HuH-7.5 (cell line): ENCODE data around the gene PGA4.
"Not testable (repeated sequence)": the region's sequence is repeated elsewhere in the genome, so short reads cannot be mapped to it uniquely, and the experiment has no call there.

ENCODE experiments used
- DNase-seq: peaks from one replicate; pipeline ENCODE4 v3.0.0; 2011; ENCODE audit warnings: low spot score

Gene PGA4

DNA sequence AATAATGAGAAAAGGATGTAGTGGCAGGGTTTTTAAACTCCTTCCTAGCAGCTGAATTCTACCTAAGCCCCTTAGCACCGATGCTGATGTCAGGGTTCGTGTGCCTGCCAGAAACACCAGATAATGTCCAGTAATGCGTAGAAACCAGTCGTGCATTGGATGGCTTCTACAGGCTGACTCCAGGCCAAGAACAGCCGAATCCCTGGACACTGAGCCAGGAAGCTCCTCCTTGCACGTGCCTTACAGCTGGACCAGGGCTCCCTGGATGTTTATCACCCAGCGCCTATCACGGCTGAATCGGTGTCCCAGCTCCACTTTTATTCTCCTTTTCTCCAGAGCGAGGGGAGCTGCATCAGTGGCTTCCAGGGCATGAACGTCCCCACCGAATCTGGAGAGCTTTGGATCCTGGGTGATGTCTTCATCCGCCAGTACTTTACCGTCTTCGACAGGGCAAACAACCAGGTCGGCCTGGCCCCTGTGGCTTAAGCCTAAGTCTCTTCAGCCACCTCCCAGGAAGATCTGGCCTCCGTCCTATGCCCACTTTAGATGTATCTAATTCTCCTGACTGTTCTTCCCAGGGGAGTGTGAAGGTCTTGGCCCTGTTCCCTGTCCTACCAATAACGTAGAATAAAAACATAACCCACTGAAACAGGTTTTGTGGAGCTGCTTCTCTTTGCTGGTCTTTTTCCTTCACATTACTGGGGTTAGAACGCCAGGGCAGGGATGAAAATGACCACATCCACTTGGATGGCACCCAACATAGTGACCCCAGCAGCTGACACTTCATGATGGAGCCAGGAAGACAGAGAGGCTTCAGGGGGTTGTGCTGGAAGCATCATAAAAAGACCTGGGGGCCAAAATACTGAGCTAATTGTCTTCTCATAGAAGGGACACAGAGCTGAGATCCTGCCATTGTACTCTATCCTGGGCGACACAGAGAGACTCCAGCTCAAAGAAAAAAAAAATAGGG lies 28.9 kb downstream of the PGA4 start:
- DNase-seq = not testable (repeated sequence)

DNA sequence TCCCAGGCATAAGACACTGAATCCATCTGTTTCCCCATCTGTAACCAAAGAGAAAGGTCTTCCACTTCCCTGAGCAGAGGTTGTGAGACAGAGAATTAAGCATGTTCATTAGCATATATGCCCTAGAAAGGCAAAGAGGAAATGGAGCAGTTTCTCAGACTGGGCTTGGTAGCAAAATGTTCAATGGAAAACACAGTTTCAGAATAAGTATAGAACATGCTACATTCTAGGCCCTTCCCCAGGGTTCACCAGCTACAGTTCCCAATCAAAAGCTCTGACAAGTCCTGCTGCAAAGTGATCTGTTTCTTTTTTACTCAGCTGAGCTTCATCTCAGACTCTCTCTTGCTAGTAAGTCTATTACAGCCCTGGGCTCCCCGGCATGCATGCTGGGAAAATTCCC lies 30.2 kb downstream of the PGA4 start:
- not testable (repeated sequence) for DNase-seq

DNA sequence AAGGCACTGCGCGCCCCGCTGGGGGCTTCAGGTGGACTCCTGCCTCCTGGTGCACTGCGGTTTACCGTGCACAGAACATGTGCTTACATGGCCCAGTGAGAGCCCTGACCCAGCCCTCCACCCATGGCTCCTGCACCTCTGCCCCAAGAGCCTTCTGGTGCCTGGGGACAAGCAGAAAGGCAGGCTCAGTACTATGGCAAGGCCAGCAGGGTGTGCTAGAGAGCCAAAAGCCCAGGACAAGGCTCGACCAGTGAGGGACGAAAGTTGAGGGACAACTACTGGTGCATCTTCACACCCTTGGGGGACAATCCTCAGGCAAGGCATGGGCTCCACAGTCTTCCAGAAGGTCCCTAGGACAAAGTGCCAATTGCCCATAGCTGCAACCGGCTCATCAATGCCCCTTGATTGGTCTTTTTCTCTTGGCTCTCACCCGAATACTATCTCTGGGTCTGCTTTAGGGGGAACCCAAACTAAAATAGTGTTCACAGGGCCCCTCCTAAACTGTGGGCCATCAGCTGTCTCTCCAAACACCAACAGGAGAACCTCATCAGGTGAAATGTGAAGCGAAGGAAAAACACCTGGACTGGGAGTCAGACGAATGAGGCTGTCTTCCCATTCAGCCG lies 32.4 kb downstream of the PGA4 start:
- peak; percentile 93 for DNase-seq

DNA sequence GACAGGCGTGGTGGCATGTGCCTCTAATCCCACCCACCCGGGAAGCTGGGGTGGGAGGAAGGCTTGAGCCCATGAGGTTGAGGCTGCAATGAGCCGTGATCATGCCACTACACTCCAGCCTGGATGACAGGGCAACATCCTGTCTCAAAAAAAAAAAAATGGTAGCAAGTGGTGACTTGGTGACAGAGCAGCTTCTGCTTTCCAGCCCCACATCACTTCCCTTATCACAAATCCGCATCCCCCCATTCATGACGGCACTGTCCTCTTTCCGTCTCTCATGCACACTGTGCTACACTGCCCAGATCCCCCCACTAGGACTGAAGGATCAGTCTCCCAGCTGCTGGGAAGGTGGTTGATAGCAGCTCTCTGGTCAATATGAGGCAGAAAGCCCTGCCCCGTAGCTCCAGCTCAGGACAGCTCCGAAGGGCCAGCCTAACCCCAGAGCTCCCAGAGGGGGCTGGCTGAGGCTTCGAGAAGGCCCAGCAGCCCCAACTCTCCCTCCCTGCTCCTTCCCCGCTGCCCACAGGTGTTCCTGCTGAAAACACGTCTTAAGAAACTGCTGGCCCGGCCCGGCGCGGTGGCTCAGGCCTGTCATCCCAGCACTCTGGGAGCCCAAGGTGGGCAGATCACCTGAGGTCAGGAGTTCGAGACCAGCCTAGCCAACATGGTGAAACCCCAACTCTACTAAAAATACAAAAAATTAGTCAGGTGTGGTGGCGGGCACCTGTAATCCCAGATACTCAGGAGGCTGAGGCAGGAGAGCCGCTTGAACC lies 34.7 kb downstream of the PGA4 start:
- no peak for DNase-seq

DNA sequence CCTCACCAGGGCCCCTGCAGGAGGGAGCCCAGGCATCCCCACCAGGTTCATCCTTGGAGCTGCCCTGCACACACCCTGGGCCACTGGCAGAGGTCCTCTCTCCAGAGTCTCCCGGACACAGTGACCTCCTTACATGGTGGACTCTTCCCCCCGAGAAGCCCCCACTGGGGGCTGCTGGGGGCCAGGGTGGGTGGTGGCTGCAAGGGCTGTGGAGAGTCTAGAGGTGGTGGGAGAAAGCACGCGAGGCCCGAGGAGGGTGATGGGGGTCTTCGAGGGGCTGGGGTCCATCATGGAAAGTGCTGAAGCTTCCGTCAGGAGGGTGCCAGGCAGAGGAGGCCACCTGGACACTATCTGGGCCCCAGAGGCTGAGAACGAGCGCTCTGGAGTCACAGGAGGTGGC lies 36.4 kb downstream of the PGA4 start:
- DNase-seq = no peak

DNA sequence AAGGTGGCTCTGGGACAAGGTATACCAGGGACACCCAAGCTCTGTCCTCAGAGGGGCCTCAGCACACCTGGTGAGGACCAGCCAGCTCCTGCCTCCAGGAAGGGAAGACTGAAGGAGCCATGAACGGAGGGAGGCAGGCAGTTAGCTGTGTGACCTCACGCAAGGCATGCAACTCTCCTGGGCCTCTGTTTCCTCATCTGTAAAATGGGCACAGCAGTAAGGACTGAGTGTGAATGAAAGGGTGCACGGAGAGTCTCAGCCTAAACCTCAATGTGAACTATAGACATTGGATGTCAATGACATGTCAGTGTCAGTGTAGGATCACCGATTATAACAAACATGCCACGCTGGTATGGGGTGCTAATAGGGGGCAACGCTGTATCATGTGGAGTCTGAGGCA lies 37.2 kb downstream of the PGA4 start:
- no peak for DNase-seq

DNA sequence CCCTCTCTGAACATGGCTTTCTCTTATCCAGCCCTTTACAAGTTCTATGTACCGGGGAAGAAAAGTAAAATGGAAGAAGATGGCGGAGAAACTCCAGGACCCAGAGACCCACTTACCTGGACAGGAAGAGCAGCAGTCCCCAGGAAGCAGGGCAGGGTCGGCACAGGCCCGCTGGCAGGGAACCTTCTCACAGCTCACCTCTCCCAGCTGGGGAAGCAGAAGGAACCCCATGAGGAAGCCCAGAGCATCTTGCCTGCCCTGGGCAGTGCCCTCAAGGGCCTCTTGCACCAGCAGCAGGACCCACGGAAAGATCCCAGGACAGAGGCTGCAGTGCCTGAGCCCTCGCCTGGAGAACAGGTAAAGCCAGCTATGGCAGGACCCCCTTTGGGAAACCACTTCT lies 42.2 kb downstream of the PGA4 start:
- no peak for DNase-seq

DNA sequence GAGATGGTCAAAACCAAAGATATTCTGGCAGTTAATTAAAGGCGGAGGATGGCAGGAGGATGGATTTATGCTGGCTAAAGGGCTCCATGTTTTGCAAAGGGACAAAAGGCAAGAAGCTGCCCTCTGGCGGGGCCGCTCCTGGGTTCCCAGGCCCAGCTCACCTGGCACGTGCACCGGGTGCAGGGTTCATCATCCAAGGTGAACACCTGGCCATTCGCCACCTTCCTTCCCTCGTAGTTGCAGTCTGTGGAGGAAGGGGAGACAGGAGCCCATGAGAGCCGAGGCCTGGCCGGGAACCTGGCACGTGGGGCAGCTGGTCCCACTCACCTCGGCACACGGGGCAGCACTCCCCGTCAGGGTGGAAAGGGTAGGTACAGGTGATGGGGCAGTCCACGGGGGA lies 42.6 kb downstream of the PGA4 start:
- DNase-seq = no peak

DNA sequence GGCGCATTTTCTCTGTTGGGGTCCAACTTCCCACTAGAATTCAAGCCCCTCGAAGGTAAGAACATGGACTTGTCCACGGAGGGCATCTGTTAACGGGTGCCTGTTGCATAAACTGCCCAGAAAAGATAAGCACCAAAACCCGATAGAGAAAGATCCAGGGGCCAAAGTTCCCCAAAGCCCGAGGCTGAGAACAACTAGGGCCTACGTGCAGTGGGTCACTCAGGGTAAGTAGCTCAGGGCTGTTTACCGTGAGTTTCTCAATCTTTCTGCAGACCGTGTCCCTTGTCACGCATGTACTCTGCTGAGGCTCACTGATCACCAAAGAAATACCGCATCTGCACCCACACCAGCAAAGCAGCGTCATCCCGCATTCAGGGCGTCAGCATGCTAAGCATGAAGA lies 43.2 kb downstream of the PGA4 start:
- no peak for DNase-seq

DNA sequence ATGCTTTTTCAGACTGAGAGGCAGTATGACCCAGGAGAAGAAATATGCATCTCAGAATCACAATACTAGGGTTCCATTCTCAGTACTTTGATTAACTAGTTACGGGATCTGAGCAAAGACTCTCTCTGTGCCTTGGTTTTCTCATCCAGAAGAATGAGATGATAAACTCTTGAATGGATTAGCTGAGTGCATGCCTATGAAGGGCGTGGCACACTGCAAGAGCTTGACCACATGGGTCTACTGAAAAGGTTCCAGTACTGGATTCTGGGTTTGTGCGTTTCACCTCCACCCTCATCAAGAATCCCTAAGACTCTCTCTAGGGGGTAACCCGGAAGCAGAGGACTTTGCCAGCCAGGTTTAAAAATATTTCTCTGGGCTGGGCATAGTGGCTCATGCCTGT lies 44.5 kb downstream of the PGA4 start:
- DNase-seq = no peak

DNA sequence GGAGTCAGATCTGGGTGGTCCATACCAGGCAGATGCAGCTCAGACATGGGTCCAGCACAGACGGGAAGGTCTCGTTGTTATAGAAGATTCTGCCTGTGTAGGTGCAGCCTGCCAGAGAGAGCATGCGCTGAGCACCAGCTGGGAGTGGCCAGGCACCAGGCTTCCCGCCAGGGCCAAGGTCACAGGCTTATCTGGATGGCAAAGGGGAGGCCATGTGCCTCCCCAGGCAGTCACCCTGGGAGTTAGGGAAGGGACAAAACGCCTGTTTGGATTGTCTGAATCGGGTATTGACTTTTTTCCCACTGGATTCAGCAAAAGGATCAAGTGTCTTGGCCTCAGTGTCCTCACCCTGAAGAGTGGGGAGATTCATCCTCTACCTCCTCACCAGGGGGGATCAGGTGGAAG lies 45.3 kb downstream of the PGA4 start:
- DNase-seq = peak; percentile 61

DNA sequence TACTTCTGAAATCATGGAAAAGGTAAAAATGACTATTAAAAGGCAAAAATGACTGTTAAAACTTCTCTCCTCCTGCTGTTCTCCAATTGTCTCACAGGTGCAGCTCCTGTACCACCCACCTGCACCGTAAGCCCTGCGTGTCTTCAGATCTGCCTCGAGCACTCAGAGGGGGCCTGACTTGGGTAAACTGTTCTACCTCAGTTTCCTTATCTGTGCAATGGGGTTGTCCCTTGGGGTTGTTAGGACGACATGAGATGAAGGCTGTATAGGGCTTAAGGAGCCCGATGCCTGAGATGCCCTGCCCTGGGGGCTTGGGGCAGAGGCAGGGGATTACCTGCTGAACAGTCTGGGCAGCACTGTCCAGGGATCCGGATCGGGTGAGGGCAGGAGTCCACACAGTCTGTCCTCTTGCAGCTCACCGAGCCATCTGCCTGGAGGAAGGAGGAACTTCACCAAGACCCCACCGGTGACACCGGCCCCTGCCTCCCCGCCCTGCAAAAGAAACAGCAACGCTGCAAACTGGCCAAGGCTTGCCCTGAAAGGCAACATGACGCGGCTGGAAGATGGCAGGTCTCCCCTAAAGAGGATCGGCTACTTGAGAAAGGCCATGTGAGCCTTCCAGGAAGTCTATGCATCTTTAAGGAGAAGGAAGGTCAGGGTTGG lies 46.6 kb downstream of the PGA4 start:
- no peak for DNase-seq

DNA sequence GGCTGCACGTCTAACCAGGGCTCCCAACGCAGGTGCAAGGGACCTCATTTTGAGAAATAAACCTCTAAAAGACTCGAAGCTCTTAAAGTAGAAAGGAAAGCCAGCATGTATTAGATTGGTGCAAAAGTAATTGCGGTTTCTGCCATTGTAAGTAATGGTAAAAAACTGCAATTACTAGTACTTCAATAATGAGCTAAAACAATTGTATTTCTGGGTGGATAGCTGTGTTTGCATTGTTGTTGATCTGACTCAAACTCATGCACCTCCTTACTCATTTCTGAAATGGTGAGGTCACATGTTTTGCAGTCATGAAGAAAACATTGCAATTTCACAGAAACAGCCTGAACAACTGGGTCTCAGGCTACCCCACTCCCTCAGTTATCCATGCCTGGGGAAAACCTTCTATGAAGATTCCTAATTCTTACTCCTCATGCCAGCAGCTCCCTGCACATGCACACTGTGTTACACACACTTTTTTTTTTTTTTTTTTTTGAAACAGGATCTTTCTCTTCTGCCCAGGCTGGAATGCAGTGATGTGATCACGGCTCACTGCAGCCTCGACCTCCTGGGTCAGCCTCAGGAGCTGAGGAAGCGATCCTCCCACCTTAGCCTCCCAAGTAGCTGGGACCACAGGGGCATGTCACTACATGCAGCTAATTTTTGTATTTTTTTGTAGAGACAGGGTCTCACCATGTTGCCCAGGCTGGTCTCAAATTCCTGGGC lies 48.4 kb downstream of the PGA4 start:
- DNase-seq = no peak

DNA sequence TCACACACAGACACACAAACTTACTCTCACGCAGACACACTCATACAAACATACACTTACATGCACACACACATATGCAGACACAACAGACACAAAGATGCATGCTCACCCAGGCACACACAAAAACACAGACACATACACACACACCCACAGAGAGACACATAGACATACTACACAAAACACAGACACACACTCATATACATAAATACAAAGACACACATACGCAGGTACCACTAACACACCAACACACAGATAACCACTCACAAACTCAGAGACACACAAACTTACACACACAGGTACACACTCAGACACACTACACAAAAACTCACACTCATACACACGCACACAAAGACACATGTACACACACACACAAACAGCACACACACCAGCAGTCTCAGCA lies 50.6 kb downstream of the PGA4 start:
- no peak for DNase-seq

DNA sequence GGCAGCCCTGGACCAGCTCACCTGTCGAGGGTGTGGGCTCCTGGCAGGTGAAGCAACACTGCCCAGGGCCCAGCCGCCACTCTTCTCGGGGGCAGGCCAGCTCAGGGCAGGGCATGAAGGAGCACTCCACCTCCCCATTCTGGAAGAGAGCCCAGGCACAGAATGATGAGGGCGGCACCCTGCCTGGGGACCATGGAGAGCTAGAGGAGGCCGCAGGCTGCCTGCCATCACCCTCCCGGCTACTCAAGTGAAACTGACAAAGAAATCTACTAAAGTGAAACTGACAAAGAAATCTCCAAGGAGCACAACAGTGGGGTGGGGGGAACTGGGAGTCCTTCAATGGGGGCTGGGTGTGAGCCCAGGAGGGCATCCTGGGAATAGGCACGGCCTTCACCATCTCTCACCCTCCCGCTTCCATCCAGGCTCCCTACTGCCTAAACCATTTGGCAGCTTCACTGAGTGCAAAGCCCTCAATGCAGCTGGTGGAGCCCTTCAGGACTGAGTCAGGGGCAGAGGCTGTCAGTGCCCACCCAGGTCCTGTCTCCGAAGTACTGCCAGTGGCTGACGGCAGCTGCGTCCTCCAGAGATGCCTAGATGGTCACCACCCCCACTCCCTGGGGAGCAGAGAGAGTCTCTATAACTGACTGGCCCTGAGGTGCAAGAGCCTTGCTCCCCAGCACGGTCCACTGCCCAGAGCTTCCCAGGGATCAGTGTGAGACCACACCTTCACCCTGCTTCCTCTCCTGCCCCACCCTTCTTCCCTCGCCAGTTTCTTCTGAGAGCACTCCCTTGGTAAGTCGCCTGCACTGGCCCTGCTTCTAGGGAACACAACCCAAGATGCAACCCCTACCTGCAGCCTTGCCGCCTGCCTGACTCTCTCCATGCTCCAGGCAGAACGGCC lies 51.3 kb downstream of the PGA4 start:
- DNase-seq = no peak

DNA sequence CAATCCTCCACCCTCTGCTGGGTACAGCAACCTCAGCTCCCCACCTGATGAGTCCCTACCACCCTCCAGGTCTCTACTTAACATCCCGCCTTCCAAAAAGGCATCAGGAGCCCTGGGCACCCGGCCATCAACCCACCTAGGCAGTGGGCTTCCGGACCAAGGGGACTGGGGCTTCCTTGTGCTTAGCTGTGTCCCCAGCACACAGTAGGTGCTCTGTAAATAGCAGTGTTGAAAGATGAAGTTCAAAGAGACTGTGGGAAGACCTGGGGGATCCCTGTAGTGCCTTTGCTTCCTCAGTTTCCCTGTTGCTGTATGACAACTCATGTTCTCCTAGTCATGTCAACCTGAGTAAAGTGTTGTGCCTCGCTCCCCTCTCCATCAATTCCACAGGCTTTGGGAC lies 51.9 kb downstream of the PGA4 start:
- no peak for DNase-seq

DNA sequence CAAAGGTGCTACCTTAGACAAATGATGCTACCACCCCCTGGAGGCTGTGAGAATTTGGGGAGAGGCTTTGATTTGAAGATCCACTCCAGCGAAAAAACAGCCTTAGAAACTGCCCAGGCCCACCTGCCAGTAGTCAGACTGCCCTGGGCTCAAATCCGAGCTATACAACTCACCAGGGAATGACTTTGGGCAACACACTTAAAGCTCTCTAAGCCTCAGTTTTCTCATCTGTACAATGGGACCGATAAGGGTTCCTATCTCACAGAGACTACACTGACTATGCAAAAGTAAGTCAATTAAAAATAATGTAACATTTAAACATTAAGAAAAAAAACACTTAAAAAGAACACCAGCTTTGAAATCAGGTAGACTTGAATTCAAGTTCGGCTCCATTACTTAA lies 53.0 kb downstream of the PGA4 start:
- no peak for DNase-seq

DNA sequence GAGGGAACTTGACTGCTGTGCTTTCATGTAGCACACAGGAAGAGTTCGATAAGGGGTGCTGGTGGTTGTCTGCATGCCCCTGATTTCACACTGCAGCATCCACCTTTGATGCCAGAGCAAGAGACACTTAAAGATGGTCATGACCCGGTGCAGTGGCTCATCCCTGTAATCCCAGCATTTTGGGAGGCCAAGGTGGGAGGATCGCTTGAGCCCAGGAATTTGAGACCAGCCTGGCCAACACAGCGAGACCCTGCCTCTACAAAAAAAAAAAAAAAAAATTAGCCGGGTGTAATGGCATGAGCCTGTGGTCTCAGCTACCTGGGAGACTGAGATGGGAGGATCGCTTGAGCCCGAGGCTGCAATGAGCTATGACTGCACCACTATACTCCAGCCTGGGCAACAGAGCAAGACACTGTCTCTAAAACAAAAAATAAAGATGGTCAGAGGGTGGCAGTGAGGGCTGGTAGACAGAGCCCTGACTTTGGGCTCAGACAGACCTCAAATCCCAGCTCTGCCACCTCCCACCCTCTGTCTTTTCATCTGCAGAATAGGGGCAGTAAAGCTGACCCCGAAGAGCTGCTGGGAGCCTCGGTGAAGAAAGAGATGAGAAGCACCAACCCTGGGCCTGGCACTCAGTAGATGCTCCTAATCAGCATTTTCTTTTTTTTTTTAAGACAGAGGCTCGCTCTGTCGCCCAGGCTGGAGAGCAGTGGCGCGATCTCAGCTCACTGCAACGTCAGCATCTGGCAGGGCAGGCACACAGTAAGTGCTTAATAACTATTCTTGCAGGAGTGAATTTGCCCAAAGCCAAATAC lies 55.2 kb downstream of the PGA4 start:
- no peak for DNase-seq

DNA sequence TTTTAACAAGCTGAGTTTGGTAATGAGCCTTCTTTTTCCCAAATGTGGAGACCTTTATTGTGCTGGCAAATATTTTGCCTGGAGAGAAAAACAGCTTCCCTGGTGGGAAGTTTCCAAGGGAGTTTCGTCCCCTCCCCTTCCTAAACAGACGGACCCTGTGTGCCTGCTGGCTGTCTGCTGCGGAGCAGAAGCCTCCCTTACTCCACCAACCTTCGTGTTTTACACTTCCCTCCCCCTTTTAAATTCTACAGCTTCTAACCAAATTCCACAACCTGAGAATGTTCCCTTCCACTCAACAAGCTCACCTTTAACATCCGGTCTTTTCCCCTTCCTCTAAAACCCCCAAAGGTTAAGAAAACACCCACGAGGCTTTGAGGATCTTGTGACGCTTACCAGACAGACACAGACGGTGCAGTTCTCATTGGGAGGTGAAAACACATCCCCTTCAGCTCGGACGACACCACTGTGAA lies 55.9 kb downstream of the PGA4 start:
- DNase-seq = no peak
